Measurements from ENCODE around the gene PHLPP2. TPM values are rescaled to one million over a fixed set of nuclear protein-coding genes. Genes with fewer than 3 reads are reported as not detected.
A peak's percentile ranks its signal among the peaks of the same experiment; 100 is the strongest.
"Not testable (repeated sequence)": the region's sequence is repeated elsewhere in the genome, so short reads cannot be mapped to it uniquely, and the experiment has no call there.

The PHLPP2 gene
- total RNA-seq, 1 donor from 2014 or later, result 22.5 TPM

GRCh38 chr16:71629278-71630016 lies 95.1 kb downstream of the PHLPP2 start:
- ATAC-seq, result no peak
- no peak for DNase-seq (ENCODE audit: low spot score)
- intact Hi-C loops (cut with DNase I), result no loop called here

- intact Hi-C loops (cut with DNase I), result no loop called here
- ATAC-seq, result peak; percentile 69
- DNase-seq (ENCODE audit: low spot score), result no peak
Observed at GRCh38 chr16:71628810-71629209, 95.7 kb downstream of the PHLPP2 start.

GRCh38 chr16:71627731-71628181 lies 96.7 kb downstream of the PHLPP2 start:
- ATAC-seq, result no peak
- DNase-seq (ENCODE audit: low spot score), result no peak
- intact Hi-C loops (cut with DNase I), result no loop called here

GRCh38 chr16:71626858-71627213 lies 97.7 kb downstream of the PHLPP2 start:
- ATAC-seq (peak; percentile 52), DNase-seq (ENCODE audit: low spot score) (no peak)
- intact Hi-C loops (cut with DNase I), result no loop called here

GRCh38 chr16:71626018-71626857 lies 98.3 kb downstream of the PHLPP2 start, which contains the start of gene MARVELD3:
MARVELD3 (plus strand) TSS chr16:71626184; CDS start chr16:71626230, 46 bp downstream.
- DNase-seq (ENCODE audit: low spot score) (peak; percentile 70), ATAC-seq (no peak)
- intact Hi-C loops (cut with DNase I), result no loop called here

GRCh38 chr16:71625113-71625850 lies 99.2 kb downstream of the PHLPP2 start:
- ATAC-seq, result no peak
- no peak for DNase-seq (ENCODE audit: low spot score)
- intact Hi-C loops (cut with DNase I), result no loop called here

- no peak for ATAC-seq
Observed at GRCh38 chr16:71623597-71623996, 100.9 kb downstream of the PHLPP2 start.

GRCh38 chr16:71622088-71622487 lies 102.4 kb downstream of the PHLPP2 start:
- DNase-seq (ENCODE audit: low spot score) (no peak), ATAC-seq (no peak)
- intact Hi-C loops (cut with DNase I), result no loop called here

More at GRCh38 chr16:71623597-71623996, 100.9 kb downstream of the PHLPP2 start:
- DNase-seq (ENCODE audit: low spot score), result no peak
- intact Hi-C loops (cut with DNase I), result no loop called here

GRCh38 chr16:71618429-71618828 lies 106.1 kb downstream of the PHLPP2 start:
- DNase-seq (ENCODE audit: low spot score) (no peak), ATAC-seq (no peak)
- intact Hi-C loops (cut with DNase I), result no loop called here

- intact Hi-C loops (cut with DNase I); DNase-seq (ENCODE audit: low spot score); ATAC-seq: not testable (repeated sequence)
Observed at GRCh38 chr16:71614956-71615355, 109.5 kb downstream of the PHLPP2 start.

- peak; percentile 83 for ATAC-seq
- intact Hi-C loops (cut with DNase I), result no loop called here
- peak; percentile 79 for DNase-seq (ENCODE audit: low spot score)
Observed at GRCh38 chr16:71610936-71611871, 113.3 kb downstream of the PHLPP2 start.

GRCh38 chr16:71610447-71610846 lies 114.1 kb downstream of the PHLPP2 start:
- no peak for DNase-seq (ENCODE audit: low spot score)
- ATAC-seq, result no peak
- intact Hi-C loops (cut with DNase I), result no loop called here

GRCh38 chr16:71609066-71609465 lies 115.4 kb downstream of the PHLPP2 start:
- ATAC-seq, result no peak
- intact Hi-C loops (cut with DNase I), result no loop called here
- no peak for DNase-seq (ENCODE audit: low spot score)

- intact Hi-C loops (cut with DNase I), result no loop called here
- ATAC-seq (no peak), DNase-seq (ENCODE audit: low spot score) (no peak)
Observed at GRCh38 chr16:71600822-71601221, 123.7 kb downstream of the PHLPP2 start.

GRCh38 chr16:71598426-71598825 lies 126.1 kb downstream of the PHLPP2 start:
- ATAC-seq; DNase-seq (ENCODE audit: low spot score); intact Hi-C loops (cut with DNase I): not testable (repeated sequence)

- ATAC-seq; intact Hi-C loops (cut with DNase I); DNase-seq (ENCODE audit: low spot score): not testable (repeated sequence)
Observed at GRCh38 chr16:71595340-71595826, 129.1 kb downstream of the PHLPP2 start.
